ENCODE measurements around the gene KSR2.
"Not testable (repeated sequence)": the region's sequence is repeated elsewhere in the genome, so short reads cannot be mapped to it uniquely, and the experiment has no call there.

- TF ChIP-seq CTCF, POLR2A (IDR thresholded peaks at IDR 0.05): not testable (repeated sequence)
Measured at GRCh38 chr12:117857139-117857538, 111.7 kb downstream of the KSR2 start.
